Bronchus fibroblast of lung (primary cell): ENCODE results near the gene NDEL1. TPM values are rescaled to one million over a fixed set of nuclear protein-coding genes. Genes with fewer than 3 reads are reported as not detected.

ENCODE experiments used
- total RNA-seq: library from RNA; depleted of rRNA; stranded (reverse); fragments of >200 nt; gene quantifications from 2 replicates; pipeline ENCODE4 v1.2.3, GENCODE V29; 2015

Gene NDEL1
- 42.7 and 55.6 TPM in 2 replicates for total RNA-seq

GRCh38 chr17:8435245-8436168 is at the start of gene NDEL1:
Gene NDEL1 (plus strand): TSS chr17:8435884. CDS start chr17:8444272, 8,388 bp downstream.

GRCh38 chr17:8397636-8398035 is 38.0 kb upstream of the NDEL1 start, which contains the start of gene RNF222:
Gene RNF222 (minus strand): TSS chr17:8397827. CDS start chr17:8393461, 4,366 bp downstream.

Other genes starting within 250 kb of the NDEL1 start
- 9.4 and 10.8 TPM in 2 replicates for gene BORCS6, start 245.7 kb upstream of the NDEL1 start, total RNA-seq
- gene AURKB, start 225.3 kb upstream of the NDEL1 start, total RNA-seq, result 89.8 and 108 TPM in 2 replicates
- gene CTC1, start 187.8 kb upstream of the NDEL1 start, total RNA-seq, result 6.1 and 6.2 TPM in 2 replicates
- 42.0 and 42.7 TPM in 2 replicates for gene PFAS, start 186.6 kb upstream of the NDEL1 start, total RNA-seq
- gene RANGRF, start 147.2 kb upstream of the NDEL1 start, total RNA-seq, result 32.4 and 34.3 TPM in 2 replicates
- 1.2 and 1.5 TPM in 2 replicates for gene SLC25A35, start 140.5 kb upstream of the NDEL1 start, total RNA-seq
- gene ARHGEF15, start 125.6 kb upstream of the NDEL1 start, total RNA-seq, result not detected in 2 replicates
- not detected in 2 replicates for gene ODF4, start 96.0 kb upstream of the NDEL1 start, total RNA-seq
- gene RPL26, start 52.7 kb upstream of the NDEL1 start, total RNA-seq, result 3,674 and 3,688 TPM in 2 replicates
- gene RNF222, start 38.1 kb upstream of the NDEL1 start, total RNA-seq, result not detected in 2 replicates
- gene MYH10, start 194.8 kb downstream of the NDEL1 start, total RNA-seq, result 55.4 and 61.7 TPM in 2 replicates